ENCODE measurements around the gene MRGPRG. TPM values are rescaled to one million over a fixed set of nuclear protein-coding genes. Genes with fewer than 3 reads are reported as not detected.

The MRGPRG gene
- polyA plus RNA-seq, 1 donor from 2014 or later, result not detected

- Histone ChIP-seq H2AFZ (ENCODE audit: low read depth, low read length) (no peak overlapping the region), H3F3A (ENCODE audit: insufficient read depth, low read length, poor library complexity, severe bottlenecking) (no peaks in the 10 kb centered on the region), H3K9me3 (ENCODE audit: low read length) (no peaks in the 10 kb centered on the region), H3K9me2 (ENCODE audit: insufficient read depth, low read length) (no peaks in the 10 kb centered on the region), H3K27me3 (ENCODE audit: insufficient read depth, low read depth, low read length) (no peaks in the 10 kb centered on the region), H3K4me3 (ENCODE audit: low read length) (no peak overlapping the region), H3K9ac (ENCODE audit: low read length) (no peak overlapping the region), H4K20me1 (ENCODE audit: insufficient read depth) (no peaks in the 10 kb centered on the region), H3K36me3 (ENCODE audit: insufficient read depth, low read length) (no peaks in the 10 kb centered on the region), H3K4me2 (ENCODE audit: low read length) (no peak overlapping the region), H3K27ac (ENCODE audit: low read length) (no peak overlapping the region), H3K79me2 (replicated peaks; ENCODE audit: insufficient read depth, low read length) (no peaks in the 10 kb centered on the region)
- no peak for TF ChIP-seq RAD21 (conservative IDR thresholded peaks at IDR 0.05)
- no peak for TF ChIP-seq POLR2AphosphoS5 (IDR thresholded peaks at IDR 0.05)
- no peak for TF ChIP-seq EP300 (conservative IDR thresholded peaks at IDR 0.05; ENCODE audit: poor library complexity, severe bottlenecking)
- TF ChIP-seq CTCF (IDR thresholded peaks at IDR 0.05; ENCODE audit: poor library complexity, severe bottlenecking), result no peak
- no peak for TF ChIP-seq EZH2 (IDR thresholded peaks at IDR 0.05; ENCODE audit: borderline replicate concordance, insufficient read depth, low read length, poor library complexity, severe bottlenecking)
Observed at GRCh38 chr11:3189886-3190583, 28.6 kb downstream of the MRGPRG start.

- Histone ChIP-seq H3K9ac (ENCODE audit: low read length) (no peak overlapping the region), H3K27me3 (ENCODE audit: insufficient read depth, low read depth, low read length) (no peaks in the 10 kb centered on the region), H3K4me3 (ENCODE audit: low read length) (no peak overlapping the region), H3K36me3 (ENCODE audit: insufficient read depth, low read length) (no peaks in the 10 kb centered on the region), H3F3A (ENCODE audit: insufficient read depth, low read length, poor library complexity, severe bottlenecking) (no peaks in the 10 kb centered on the region), H3K9me2 (ENCODE audit: insufficient read depth, low read length) (no peaks in the 10 kb centered on the region), H2AFZ (ENCODE audit: low read depth, low read length) (no peak overlapping the region), H3K79me2 (replicated peaks; ENCODE audit: insufficient read depth, low read length) (no peaks in the 10 kb centered on the region), H3K27ac (ENCODE audit: low read length) (no peak overlapping the region), H3K9me3 (ENCODE audit: low read length) (no peaks in the 10 kb centered on the region), H3K4me2 (ENCODE audit: low read length) (no peak overlapping the region), H4K20me1 (ENCODE audit: insufficient read depth) (no peaks in the 10 kb centered on the region)
- no peak for TF ChIP-seq TAF1 (IDR thresholded peaks at IDR 0.05; ENCODE audit: low read depth)
- TF ChIP-seq MXI1 (conservative IDR thresholded peaks at IDR 0.05; ENCODE audit: poor library complexity, severe bottlenecking), result no peak
Observed at GRCh38 chr11:3189196-3189843, 29.3 kb downstream of the MRGPRG start.

- Histone ChIP-seq H3K27ac (ENCODE audit: low read length) (no peak overlapping the region), H3K4me2 (ENCODE audit: low read length) (no peak overlapping the region), H3K36me3 (ENCODE audit: insufficient read depth, low read length) (no peaks in the 10 kb centered on the region), H3F3A (ENCODE audit: insufficient read depth, low read length, poor library complexity, severe bottlenecking) (no peaks in the 10 kb centered on the region), H3K9me3 (ENCODE audit: low read length) (no peaks in the 10 kb centered on the region), H4K20me1 (ENCODE audit: insufficient read depth) (no peaks in the 10 kb centered on the region), H3K27me3 (ENCODE audit: insufficient read depth, low read depth, low read length) (no peaks in the 10 kb centered on the region), H3K9ac (ENCODE audit: low read length) (no peak overlapping the region), H3K4me3 (ENCODE audit: low read length) (no peak overlapping the region), H2AFZ (ENCODE audit: low read depth, low read length) (no peak overlapping the region), H3K9me2 (ENCODE audit: insufficient read depth, low read length) (no peaks in the 10 kb centered on the region), H3K79me2 (replicated peaks; ENCODE audit: insufficient read depth, low read length) (no peaks in the 10 kb centered on the region)
- TF ChIP-seq POLR2AphosphoS5 (IDR thresholded peaks at IDR 0.05), result no peak
- TF ChIP-seq EP300 (conservative IDR thresholded peaks at IDR 0.05; ENCODE audit: poor library complexity, severe bottlenecking), result no peak
- TF ChIP-seq EZH2 (IDR thresholded peaks at IDR 0.05; ENCODE audit: borderline replicate concordance, insufficient read depth, low read length, poor library complexity, severe bottlenecking), result no peak
- TF ChIP-seq MXI1 (conservative IDR thresholded peaks at IDR 0.05; ENCODE audit: poor library complexity, severe bottlenecking), result no peak
- no peak for TF ChIP-seq RAD21 (conservative IDR thresholded peaks at IDR 0.05)
- no peak for TF ChIP-seq CTCF (IDR thresholded peaks at IDR 0.05; ENCODE audit: poor library complexity, severe bottlenecking)
- TF ChIP-seq REST (IDR thresholded peaks at IDR 0.05; ENCODE audit: borderline replicate concordance), result no peak
- no peak for TF ChIP-seq TAF1 (IDR thresholded peaks at IDR 0.05; ENCODE audit: low read depth)
- no peak for TF ChIP-seq SMC3 (conservative IDR thresholded peaks at IDR 0.05; ENCODE audit: poor library complexity)
Observed at GRCh38 chr11:3188496-3189195, 30.0 kb downstream of the MRGPRG start.

Data from neural cell (in vitro differentiated cells).